ENCODE measurements around the gene GP9. TPM values are rescaled to one million over a fixed set of nuclear protein-coding genes. Genes with fewer than 3 reads are reported as not detected.

GP9 gene
- polyA plus RNA-seq, 1 of the 3 experiments (the other 2 are of a cell fraction), result not detected

- POLR2A ChIA-PET, result no interaction called here
- no peak for TF ChIP-seq IRF3 (IDR thresholded peaks at IDR 0.05; ENCODE audit: low read depth, low read length)
- no peak for TF ChIP-seq RCOR1 (IDR thresholded peaks at IDR 0.05; ENCODE audit: low read length)
- TF ChIP-seq CHD2 (IDR thresholded peaks at IDR 0.05; ENCODE audit: low read length, partially characterized antibody), result no peak
- TF ChIP-seq GABPA (IDR thresholded peaks at IDR 0.05; ENCODE audit: low read depth), result no peak
- no peak for TF ChIP-seq MEF2A (IDR thresholded peaks at IDR 0.05; ENCODE audit: borderline replicate concordance, low read depth)
- TF ChIP-seq MXI1 (IDR thresholded peaks at IDR 0.05; ENCODE audit: low read depth, low read length), result no peak
- no peak for TF ChIP-seq USF2 (IDR thresholded peaks at IDR 0.05; ENCODE audit: borderline replicate concordance, low read depth, low read length)
- no peak for TF ChIP-seq PBX3 (IDR thresholded peaks at IDR 0.05)
- TF ChIP-seq FOSL2 (IDR thresholded peaks at IDR 0.05; ENCODE audit: borderline replicate concordance, low read depth), result no peak
- Histone ChIP-seq H3K9me3 (no peaks in the 10 kb centered on the region), H3K27ac (ENCODE audit: low read depth in 2 of 2, low read length in 1 of 2) (no peak overlapping the region), H3K4me1 (ENCODE audit: control insufficient read depth in 1 of 2, insufficient read depth in 2 of 2, low read depth in 1 of 2, low read length in 1 of 2) (peaks cover 0 to 15% of the 10 kb centered on the region in 2 experiments; a peak in 1 of 4 replicates), H3K9ac (no peak overlapping the region), H3K4me2 (no peak overlapping the region), H3K36me3 (replicated peaks in 1 of 2; ENCODE audit: control insufficient read depth in 1 of 2, insufficient read depth in 2 of 2, low read length in 1 of 2) (no peaks in the 10 kb centered on the region), H3K4me3 (ENCODE audit: low read depth in 2 of 2, low read length in 1 of 2) (no peak overlapping the region), H3K27me3 (ENCODE audit: insufficient read depth) (no peaks in the 10 kb centered on the region), H3K9me2 (no peaks in the 10 kb centered on the region), H4K20me1 (ENCODE audit: insufficient read depth) (no peaks in the 10 kb centered on the region), H3F3A (replicated peaks; ENCODE audit: insufficient read depth) (no peaks in the 10 kb centered on the region), H3K79me2 (ENCODE audit: insufficient read depth) (no peaks in the 10 kb centered on the region), H2AFZ (ENCODE audit: low read depth) (no peak overlapping the region)
- DNase-seq, result no peak
- 67% methylated on average over 8 of the region's 10 CpGs for WGBS (ENCODE audit: low lambda C conversion rate)
- CTCF ChIA-PET, result interaction anchor here (0.7 to 8.6 kb wide), 4 partner anchors 9 to 66 kb away, joined by 4 to 64 read pairs (median 8); no protein-coding TSS in a partner anchor
Observed at GRCh38 chr3:129036222-129037092, 24.1 kb upstream of the GP9 start.

GRCh38 chr3:129037093-129037419 is 23.5 kb upstream of the GP9 start:
- Histone ChIP-seq H3K27ac (ENCODE audit: low read depth in 2 of 2, low read length in 1 of 2) (no peak overlapping the region), H3F3A (replicated peaks; ENCODE audit: insufficient read depth) (no peaks in the 10 kb centered on the region), H3K36me3 (replicated peaks in 1 of 2; ENCODE audit: control insufficient read depth in 1 of 2, insufficient read depth in 2 of 2, low read length in 1 of 2) (no peaks in the 10 kb centered on the region), H2AFZ (ENCODE audit: low read depth) (no peak overlapping the region), H3K27me3 (ENCODE audit: insufficient read depth) (peaks cover 4% of the 10 kb centered on the region; the same call in 1 of the 2 replicates), H3K79me2 (ENCODE audit: insufficient read depth) (no peaks in the 10 kb centered on the region), H3K9me3 (no peaks in the 10 kb centered on the region), H3K4me1 (ENCODE audit: control insufficient read depth in 1 of 2, insufficient read depth in 2 of 2, low read depth in 1 of 2, low read length in 1 of 2) (peaks cover 0 to 15% of the 10 kb centered on the region in 2 experiments; a peak in 1 of 4 replicates), H3K9me2 (no peaks in the 10 kb centered on the region), H3K4me3 (ENCODE audit: low read depth in 2 of 2, low read length in 1 of 2) (no peak overlapping the region), H4K20me1 (ENCODE audit: insufficient read depth) (no peaks in the 10 kb centered on the region), H3K9ac (no peak overlapping the region), H3K4me2 (no peak overlapping the region)
- WGBS (ENCODE audit: low lambda C conversion rate), result 33% methylated on average over 2 of the region's 2 CpGs
- peak; percentile 6 for DNase-seq
- CTCF ChIA-PET, result interaction anchor here (0.7 to 8.6 kb wide), 4 partner anchors 10 to 67 kb away, joined by 4 to 64 read pairs (median 8); no protein-coding TSS in a partner anchor
- POLR2A ChIA-PET, result no interaction called here
- TF ChIP-seq TCF12 (IDR thresholded peaks at IDR 0.05) (no peak), USF1 (IDR thresholded peaks at IDR 0.05; ENCODE audit: borderline replicate concordance, low read depth) (no peak), USF2 (IDR thresholded peaks at IDR 0.05; ENCODE audit: borderline replicate concordance, low read depth, low read length) (no peak), GATA2 (CRISPR knock-in tag; IDR thresholded peaks at IDR 0.05) (no peak), FOXM1 (IDR thresholded peaks at IDR 0.05; ENCODE audit: low read depth) (no peak), REST (IDR thresholded peaks at IDR 0.05; ENCODE audit: low read depth, low read length) (no peak)
